ENCODE data around the gene DAPK3. TPM values are rescaled to one million over a fixed set of nuclear protein-coding genes. Genes with fewer than 3 reads are reported as not detected.
"Not testable (repeated sequence)": the region's sequence is repeated elsewhere in the genome, so short reads cannot be mapped to it uniquely, and the experiment has no call there.

The DAPK3 gene
- polyA plus RNA-seq, 1 donor: 97.3 TPM

DNA sequence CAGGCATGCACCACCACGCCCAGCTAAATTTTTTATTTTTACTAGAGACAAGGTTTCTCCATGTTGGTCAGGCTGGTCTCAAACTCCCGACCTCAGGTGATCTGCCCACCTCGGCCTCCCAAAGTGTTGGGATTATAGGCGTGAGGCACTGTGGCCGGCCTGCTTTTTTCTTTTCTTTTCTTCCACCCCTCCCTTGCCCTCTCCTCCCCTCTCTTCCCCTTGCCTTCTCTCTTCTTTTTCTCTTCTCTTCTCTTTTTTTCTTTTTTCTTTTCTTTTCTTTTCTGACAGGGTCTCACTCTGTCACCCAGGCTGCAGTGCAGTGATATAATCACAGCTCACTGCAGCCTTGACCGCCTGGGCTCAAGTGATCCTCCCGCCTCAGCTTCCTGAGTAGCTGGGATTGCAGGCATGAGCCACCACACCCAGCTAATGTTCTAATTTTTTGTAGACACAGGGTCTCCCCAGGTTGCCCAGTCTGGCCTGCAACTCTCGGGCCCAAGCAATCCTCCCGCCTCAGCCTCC lies 18.1 kb downstream of the DAPK3 start:
- not testable (repeated sequence) for DNase-seq

DNA sequence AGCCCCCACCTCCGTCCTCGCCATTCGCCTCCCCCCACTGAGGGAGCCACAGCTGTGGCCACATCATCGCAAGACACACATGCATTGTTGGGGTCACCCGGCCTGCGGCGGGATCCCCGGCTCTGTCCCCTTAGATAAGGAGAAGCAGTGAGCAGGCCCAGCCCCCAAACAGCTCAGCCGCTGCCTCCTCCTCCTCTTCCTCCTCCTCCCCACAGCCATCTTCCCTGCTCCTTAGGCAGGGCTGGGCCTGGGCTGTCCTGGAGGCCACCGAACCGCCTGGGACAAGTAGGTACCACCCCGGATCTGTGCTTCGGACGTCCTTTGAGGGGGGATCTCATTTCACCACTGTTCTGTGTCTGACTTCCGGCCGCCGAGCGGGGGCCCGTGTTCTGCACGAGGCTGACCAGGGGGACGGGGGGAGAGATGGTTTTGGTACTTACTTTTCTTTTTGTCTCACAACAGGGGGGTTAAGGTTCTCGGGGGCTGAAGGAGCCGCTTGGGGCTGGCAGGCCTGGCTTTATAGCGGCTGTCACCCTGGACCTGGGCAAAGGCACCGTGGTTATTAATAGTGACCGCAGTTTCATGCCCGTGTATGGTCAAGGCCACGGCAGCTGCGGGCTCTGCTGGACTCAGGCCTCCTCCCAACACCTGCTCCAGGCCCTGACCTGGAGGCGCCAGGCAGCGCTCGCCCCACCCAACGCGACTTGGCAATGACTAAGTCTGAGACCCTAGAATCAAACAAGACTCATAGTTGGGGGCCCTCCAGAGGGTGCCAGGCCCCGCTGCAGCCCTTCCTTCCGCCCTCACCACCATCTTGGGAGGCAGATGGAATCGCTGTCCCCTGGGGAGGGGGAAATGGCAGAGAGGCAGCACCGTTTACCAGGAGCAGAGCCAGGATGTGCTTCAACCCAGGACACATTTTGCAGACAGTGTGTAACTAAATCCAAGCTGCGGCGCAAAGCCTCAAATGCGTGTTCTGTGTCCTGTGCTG lies 19.7 kb downstream of the DAPK3 start:
- peak; percentile 51 for DNase-seq

DNA sequence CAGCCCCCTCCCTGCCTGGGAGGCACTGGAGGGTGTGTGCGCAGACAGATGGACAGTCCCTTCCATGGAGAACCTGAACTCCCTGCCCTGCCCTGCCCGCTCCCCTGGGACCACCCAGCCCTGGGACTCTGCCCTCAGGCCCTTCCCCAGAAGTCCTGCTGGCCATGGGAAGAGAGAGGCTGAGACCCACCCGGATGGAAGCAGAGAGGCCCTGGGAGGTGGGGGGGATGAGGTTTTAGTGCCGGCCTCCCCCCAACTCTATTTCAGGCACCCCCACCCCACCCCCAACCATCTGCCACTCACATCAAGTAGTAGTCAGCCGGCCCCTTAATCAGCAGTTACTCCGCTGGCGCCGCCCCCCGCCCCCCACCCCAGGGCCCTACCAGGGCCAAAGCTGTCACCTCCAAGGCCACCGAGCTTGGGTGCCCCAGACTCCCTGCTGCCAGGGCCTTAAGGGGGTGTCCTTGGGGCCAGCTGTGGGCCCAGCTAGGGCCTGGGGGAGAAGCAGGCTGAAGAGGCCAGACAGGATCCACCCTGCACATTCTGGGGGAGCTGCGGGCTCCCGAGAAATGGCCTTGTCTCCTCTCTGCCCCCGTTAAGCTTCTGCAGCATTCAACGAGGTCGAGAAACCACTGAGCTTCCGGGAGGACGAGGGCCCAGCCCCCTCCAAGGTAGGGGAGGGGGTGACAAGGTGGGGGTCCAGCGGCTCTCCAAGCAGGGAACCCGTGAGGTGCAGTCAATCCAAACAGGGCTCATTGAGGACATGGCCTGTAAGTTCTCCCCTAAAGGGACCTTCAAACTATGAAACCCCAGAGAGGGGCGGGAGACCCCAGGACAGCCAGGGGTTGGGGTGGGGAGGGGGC lies 20.7 kb downstream of the DAPK3 start:
- DNase-seq: no peak

DNA sequence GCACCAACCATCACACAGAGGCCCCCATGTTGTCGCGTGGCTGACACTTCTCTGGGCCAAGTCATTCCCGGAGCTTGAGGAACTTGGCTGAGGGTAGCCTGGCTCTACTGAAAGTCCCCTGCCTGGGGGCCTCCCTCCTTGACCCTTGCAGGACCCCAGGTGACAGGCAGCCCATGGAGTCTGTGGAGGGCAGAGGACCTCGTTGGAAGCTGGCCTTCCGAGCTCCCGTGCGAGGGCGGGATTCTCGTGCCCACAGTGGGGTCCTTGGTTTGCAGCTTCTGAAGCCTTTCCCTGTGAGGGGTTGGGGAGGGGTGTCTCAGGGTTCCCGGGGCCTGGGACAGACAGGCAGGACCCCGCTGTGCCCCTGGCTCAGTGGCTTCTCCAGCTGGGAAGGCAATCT lies 21.6 kb downstream of the DAPK3 start:
- no peak for DNase-seq

DNA sequence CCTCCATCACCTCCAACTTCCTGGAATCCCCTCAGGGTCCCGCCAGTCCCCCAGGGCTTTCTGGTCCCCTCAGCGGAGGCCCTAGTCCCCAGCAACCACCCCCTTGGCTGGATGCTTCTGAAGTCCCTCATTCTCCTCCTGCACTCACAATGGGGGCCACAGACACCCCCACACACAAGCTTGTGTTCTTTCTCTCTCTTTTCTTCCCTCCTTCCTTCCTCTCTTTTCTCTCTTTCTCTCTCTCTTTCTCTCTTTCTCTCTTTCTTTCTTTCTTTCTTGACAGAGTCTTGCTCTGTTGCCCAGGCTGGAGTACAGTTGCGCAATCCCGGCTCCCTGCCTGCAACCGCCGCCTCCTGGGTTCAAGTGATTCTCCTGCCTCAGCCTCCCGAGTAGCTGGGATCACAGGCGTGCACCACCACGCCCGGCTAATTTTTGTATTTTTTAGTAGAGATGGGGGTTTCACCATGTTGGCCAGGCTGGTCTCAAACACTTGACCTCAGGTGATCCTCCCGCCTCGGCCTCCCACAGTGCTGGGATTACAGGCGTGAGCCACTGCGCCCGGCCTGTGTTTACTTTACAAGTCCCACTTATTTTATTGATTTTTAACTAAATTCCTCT lies 23.5 kb downstream of the DAPK3 start:
- not testable (repeated sequence) for DNase-seq

DNA sequence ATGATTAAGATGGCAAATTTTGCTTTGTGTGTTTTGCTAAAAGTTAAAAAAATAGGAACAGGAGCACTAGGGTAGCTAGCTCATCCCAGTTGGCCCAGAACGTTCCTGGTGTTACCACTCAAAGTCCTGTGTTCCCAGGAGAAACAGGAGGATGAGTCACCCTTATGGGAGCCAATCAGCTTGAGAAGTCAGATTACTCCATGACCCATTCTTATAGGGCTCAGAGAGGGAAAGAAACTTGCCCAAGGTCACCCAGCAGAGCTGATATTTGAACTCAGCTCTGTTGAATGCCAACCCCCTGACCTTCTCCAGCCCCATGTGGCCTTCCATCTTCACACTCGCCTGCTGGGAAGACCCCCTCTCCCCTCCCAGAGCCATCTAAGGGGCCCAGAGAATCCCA lies 25.1 kb downstream of the DAPK3 start:
- no peak for DNase-seq

DNA sequence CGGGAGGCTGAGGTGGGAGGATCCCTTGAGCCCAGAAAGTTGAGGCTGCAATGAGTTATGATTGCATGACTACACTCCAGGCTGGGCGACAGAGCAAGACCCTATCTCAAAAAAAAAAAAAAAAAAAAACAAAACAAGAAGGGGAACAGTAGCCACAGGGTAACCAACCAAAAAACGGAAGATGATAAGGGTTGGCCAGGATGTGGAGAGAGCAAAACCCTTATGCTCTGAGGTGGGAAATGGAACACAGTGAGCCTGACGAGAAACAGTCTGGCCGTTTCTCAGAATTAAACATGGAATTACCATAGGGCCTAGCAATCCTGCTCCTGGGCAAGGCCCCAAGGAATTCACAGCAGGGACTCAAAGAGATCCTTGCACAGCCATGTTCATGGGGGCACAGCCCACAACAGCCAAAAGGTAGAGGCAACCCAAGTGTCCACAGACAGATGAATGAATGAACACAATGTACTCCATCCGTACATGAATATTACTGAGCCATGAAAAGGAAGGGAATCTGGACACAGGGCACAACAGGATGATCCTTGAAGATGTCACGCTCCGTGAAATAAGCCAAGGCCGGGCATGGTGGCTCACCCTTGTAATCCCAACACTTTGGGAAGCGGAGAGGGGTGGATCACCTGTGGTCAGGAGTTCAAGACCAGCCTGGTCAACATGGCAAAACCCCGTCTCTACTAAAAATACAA lies 26.7 kb downstream of the DAPK3 start:
- no peak for DNase-seq

DNA sequence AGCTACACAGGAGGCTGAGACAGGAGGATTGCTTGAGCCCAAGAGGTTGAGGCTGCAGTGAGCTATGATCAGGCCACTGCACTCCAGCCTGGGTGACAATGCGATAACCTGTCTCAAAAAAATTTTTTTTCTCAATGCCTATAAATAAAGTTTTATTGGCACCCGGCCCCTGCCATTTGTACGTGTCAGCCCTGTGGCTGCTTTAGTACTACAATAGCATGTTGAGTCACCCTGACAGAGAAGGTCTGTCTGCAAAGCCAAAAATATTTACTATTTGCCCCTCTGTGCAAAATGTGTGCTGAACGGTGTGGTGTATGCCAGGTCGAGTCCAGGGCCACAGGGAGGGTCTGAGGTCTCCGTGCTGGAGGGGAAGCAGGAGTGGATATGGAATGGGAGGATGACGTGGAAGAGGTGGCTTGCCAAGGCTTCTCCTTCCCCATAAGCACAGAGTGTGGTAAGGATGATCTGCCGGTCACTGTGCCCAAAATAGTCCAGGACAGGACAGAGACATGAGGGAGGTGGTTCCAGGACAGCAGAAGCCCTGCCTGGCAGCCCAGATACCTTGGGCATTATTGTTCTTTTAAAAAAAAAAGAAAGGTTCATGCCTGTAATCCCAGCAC lies 28.0 kb downstream of the DAPK3 start:
- DNase-seq: no peak

DNA sequence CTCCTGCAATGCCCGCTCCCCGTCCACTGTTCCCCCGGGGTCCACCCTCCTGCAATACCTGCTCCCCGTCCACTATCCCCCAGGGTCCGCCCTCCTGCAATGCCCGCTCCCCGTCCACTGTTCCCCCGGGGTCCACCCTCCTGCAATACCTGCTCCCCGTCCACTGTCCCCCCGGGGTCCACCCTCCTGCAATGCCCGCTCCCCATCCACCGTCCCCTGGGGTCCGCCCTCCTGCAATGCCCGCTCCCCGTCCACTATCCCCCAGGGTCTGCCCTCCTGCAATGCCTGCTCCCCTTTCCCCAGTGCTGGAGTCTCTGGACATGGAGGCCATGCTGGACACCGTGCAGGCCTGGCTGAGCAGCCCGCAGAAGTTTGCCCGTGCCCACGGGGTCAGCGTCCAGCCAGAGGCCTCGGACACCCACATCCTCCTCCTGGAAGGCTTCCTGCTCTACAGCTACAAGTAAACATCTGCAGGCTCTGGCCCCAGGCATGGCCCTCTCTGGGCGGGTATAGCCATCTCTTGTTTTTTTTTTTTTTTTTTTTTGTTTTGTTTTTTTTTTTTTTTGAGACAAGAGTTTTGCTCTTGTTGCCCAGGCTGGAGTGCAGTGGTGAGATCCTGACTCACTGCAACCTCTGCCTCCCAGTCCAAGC lies 32.5 kb downstream of the DAPK3 start:
- DNase-seq: not testable (repeated sequence)

DNA sequence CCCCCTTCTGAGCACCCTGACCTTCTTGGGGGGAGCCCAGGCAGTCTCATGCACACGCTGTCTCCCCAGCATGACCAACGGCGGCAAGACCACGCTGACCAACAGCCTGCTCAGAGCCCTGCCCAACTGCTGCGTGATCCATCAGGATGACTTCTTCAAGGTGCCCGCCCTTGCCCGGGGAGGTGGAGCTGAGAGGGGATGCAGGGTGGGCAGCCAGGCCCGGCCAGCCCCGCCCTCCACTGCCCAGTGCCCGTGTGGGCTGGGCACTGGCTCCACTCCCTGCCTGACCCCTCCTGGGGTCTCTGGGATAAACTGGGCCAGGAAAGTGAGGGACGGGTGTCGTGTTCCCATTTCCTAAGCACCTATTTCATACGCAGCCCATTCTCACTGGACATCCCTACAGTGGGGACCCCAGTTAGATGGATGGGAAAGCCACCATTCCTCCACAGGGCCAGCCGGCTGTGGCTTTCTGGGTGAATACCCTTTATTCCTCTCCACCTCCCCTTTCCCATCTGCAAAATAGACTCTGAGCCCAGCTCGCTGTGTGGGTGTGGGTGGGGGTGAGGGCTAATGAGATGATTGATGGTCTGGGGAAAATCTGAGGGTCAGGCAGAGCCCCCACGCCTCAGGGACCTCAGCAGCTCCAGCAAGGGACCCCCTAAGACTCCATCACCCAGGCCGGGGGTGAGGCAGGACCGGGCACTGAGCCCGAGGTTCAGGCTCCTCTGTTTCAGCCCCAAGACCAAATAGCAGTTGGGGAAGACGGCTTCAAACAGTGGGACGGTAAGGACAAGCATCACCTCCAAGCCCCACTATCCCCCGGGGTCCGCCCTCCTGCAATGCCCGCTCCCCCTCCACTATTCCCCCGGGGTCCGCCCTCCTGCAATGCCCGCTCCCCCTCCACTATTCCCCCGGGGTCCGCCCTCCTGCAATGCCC lies 34.1 kb downstream of the DAPK3 start:
- no peak for DNase-seq

DNA sequence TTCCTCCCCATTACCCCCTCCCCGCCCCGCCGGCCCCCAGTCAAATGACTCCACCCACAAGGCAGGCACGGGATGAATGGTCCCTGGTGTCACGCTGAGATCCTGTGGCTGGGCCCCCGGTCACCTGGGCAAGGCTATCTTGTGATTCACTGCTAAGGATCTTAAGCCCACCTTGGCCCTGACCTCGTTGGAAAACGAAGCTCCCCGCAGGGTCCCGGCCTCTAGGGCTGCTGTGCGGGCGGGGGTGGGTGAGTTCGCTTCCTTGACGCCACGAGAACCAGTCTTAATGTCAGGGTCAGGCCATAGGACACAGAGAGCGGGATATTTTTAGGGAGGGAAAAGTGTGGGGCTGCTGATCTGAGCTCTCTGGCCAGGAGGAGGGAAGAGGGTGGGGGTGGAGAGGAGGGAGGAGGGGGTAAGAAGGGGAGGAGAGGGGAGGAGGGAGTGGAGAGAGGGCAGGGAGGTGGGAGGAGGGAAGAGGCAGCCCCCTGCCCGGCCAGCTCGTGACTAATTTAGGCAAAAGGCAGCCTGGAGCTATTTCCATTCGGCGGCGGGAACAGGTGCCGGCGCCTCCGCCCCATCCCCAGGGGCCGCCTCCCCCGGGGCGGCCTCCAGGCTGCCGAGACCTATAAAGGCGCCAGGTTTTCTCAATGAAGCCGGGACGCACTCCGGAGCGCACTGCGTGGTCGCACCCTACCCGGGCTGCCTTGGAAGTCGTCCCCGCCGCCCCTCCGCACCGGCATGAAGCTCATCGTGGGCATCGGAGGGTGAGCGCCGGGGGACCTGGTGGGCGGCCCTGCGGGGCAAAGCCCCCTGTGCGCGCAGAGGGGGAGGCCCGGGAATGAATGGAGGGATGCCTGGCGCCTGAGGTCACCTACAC lies 37.7 kb downstream of the DAPK3 start, which contains the start of gene NMRK2:
Gene NMRK2, plus strand, starts transcription at position 139 of the 880 bp plus-strand sequence. Its CDS starts 603 bp downstream, at position 742.
- DNase-seq: no peak

DNA sequence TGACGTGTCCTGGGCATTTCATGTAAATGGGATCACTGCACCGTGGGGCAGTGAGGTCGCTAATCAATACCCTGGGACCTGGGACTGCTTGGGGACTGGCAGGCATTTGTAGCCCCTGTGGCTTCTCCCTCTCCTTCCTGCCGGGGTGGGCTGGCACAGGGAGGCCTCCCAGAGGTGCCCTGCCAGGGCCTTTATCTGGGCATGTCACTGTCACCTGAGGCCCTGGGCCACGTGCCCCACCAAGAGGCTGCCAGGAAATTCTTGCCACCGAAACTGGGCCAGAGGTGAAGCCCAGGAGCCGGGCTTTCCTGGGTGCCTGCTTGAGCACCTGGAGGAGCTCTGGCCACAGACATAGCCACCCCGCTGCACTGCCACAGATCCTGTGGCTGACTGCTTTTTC lies 39.9 kb downstream of the DAPK3 start:
- DNase-seq: no peak

DNA sequence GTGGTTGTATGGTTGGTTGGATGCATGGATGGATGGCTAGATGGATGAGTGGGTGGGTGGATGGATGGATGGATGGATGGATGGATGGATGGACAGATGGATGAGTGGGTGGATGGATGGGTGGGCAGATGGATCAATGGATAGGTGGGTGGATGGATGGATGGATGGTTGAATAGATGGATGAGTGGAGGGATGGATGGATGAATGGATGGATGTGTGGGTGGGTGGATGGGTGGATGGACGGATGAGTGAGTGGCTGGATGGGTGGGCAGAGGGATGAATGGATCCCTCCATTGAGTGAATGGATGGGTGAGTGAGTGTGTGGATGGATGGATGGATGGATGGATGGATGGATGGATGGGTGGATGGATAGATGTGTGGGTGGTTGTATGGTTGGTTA lies 47.0 kb downstream of the DAPK3 start:
- no peak for DNase-seq

DNA sequence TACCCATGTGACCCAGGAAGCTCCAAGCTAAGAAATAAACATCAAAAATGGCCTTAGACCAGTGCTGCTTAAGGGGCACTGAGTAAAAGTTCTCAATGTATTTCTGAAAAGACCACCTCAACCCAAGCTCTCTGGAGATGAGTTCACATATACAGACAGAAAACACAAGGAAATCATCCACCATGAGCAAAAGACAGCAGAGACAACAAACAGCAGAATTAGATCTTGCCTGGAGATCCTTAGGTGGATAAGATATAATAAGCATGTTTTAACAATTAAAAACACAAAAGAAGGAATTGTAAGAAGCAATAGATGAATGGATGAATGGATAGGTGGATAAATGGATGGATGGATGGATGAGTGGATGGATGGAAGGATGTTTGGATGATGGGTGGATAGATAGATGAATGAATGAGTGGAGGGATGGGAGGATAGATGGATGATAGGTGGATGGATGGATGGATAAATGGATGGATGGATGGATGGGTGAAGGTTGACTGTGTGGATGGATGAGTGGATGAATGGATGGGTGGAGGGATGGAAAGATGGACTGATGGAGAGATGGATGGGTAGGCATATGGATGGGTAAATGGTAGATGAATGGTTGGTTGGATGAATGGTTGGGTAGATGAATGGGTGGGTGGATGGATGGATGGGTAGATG lies 47.7 kb downstream of the DAPK3 start:
- no peak for DNase-seq

DNA sequence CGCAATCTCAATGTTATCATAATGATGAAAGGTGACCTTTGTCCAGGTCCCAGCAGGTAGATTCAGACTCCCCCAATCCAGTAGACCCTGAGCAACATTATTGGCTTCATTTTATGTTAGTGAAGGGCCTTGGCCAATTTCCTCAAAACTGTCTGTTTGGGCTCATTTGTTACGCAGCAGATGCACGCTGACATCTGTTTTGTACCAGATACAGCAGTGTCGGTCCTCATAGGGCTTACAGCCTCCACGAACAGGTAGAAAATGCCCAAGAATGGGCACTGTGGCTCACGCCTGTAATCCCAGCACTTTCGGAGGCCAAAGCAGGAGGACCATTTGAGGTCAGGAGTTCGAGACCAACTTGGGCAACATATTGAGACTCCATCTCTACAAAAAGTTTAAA lies 51.1 kb downstream of the DAPK3 start:
- DNase-seq: no peak

DNA sequence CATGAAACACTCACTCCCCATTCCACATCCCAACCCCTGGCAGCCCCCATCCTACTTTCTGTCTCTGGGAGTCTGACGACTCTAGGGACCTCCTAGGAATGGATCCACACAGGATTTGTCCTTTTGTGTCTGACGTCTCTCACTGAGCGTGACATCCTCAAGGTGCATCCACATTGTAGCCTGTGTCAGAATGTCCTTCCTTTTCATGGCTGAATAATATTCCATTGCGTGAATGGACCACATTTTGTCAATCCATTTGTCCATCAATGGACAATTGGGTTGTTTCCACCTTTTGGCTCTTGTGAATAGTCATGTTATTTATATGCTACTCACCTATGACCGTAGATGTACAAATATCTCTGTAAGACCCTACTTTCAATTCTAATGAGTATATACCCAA lies 54.9 kb downstream of the DAPK3 start:
- DNase-seq: no peak

DNA sequence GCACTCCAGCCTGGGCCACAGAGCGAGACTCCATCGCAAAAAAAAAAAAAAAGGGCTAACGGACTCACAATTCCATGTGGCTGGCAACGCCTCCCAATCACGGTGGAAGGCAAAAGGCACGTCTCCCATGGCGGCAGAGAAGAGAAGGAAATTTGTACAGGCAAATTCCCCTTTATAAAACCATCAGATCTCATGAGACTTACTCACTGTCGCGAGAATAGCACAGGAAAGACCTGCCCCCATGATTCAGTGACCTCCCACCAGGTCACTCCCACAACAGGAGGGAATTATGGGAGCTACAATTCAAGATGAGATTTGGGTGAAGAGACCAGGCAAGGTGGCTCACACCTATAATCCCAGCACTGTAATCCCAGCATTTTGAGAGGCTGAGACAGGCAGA lies 56.7 kb downstream of the DAPK3 start:
- DNase-seq: no peak

DNA sequence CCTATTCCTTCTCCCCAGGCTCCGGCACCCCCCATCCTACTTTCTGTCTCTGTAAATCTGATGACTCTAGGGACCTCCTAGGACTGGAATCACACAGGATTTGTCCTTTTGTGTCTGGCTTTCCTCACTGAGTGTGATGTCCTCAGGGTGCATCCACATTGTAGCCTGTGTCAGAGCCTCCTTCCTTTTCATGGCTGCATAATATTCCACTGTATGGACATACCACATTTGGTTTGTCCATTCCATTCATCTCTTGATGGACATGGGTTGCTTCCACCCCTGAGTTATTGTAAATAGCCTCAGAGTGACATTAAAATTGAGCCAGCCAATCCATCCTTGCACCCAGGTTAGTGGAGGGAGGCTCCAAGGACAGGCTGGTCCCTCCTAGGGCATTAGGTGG lies 60.8 kb downstream of the DAPK3 start:
- no peak for DNase-seq

All from hindlimb muscle (tissue), 1 donor.